Measurements from ENCODE around the gene TOPBP1.

DNA sequence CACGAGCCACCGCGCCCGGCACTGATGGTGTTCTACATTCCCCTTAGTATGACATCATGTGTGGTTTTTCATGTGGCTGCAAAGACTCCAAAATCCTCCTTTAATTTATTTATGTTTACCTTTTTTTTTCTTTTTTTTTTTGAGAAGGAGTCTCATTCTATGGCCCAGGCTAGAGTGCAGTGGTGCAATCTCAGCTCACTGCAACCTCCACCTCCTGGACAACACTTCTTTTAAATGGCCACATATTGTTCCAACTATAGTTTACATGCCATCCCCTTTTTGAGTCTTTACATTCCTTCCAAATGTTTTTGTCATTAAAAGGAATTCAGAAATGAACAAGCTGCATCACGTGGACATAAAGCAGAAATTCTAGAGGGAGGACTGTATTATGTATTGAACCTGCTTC is 98.6 kb downstream of the TOPBP1 start:
- TF ChIP-seq CTCF (IDR thresholded peaks at IDR 0.05) (no peak), POLR2A (IDR thresholded peaks at IDR 0.05) (no peak)
